ENCODE results near the gene EFS. TPM values are rescaled to one million over a fixed set of nuclear protein-coding genes. Genes with fewer than 3 reads are reported as not detected.

The EFS gene
- total RNA-seq, 2 donors from 2014 or later, result 69.9 to 96.4 TPM

DNA sequence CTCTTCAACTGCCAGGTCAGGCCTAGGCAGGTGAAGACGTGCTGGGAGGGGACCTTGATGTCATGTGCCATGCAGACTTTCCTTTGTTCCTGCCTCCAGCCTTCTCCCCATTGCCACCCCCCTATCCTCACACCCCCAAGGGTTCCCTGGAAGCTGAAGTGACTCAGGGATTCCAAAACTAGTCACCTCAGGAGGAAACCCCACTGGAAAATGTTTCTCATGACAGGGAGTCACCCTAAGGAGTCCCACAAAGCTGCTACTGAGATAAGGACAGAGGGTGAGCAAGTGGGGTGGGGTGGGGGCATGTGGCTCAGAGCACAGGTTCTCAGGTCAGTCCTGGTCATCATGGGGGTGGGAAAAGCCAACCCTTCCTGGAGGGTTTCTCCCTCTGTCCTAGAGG lies 5.2 kb upstream of the EFS start:
- Mint-ChIP-seq H3K4me3 (no peak overlapping the region), H3K9me3 (no peaks in the 10 kb centered on the region), H3K36me3 (ENCODE audit: low read depth) (no peaks in the 10 kb centered on the region), H3K4me1 (peaks cover 13% of the 10 kb centered on the region), H3K27ac (no peak overlapping the region), H3K27me3 (ENCODE audit: insufficient read depth) (peaks cover 44% of the 10 kb centered on the region)
- Histone ChIP-seq H3K27me3 (ENCODE audit: control insufficient read depth, insufficient read depth, low read length, poor library complexity, severe bottlenecking) (peaks cover 8% of the 10 kb centered on the region), H3K27ac (ENCODE audit: low read depth, low read length) (no peak overlapping the region), H3K9me3 (ENCODE audit: control insufficient read depth, low read length) (no peaks in the 10 kb centered on the region), H3K9ac (ENCODE audit: extremely low read depth, low read length, poor library complexity, severe bottlenecking) (no peak overlapping the region), H3K4me3 (ENCODE audit: low read length) (no peak overlapping the region), H3K36me3 (ENCODE audit: control insufficient read depth, insufficient read depth, low read length) (no peaks in the 10 kb centered on the region), H3K4me1 (ENCODE audit: control insufficient read depth, insufficient read depth, low read length) (no peaks in the 10 kb centered on the region)
- 67 to 74% methylated on average over 1 of the region's 1 CpG for WGBS, 2 experiments (ENCODE audit: insufficient coverage in 1 of 2, insufficient read length in 1 of 2)
- TF ChIP-seq, protein P1, sequence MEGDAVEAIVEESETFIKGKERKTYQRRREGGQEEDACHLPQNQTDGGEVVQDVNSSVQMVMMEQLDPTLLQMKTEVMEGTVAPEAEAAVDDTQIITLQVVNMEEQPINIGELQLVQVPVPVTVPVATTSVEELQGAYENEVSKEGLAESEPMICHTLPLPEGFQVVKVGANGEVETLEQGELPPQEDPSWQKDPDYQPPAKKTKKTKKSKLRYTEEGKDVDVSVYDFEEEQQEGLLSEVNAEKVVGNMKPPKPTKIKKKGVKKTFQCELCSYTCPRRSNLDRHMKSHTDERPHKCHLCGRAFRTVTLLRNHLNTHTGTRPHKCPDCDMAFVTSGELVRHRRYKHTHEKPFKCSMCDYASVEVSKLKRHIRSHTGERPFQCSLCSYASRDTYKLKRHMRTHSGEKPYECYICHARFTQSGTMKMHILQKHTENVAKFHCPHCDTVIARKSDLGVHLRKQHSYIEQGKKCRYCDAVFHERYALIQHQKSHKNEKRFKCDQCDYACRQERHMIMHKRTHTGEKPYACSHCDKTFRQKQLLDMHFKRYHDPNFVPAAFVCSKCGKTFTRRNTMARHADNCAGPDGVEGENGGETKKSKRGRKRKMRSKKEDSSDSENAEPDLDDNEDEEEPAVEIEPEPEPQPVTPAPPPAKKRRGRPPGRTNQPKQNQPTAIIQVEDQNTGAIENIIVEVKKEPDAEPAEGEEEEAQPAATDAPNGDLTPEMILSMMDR (conservative IDR thresholded peaks at IDR 0.05), result no peak
- DNase-seq, result no peak

DNA sequence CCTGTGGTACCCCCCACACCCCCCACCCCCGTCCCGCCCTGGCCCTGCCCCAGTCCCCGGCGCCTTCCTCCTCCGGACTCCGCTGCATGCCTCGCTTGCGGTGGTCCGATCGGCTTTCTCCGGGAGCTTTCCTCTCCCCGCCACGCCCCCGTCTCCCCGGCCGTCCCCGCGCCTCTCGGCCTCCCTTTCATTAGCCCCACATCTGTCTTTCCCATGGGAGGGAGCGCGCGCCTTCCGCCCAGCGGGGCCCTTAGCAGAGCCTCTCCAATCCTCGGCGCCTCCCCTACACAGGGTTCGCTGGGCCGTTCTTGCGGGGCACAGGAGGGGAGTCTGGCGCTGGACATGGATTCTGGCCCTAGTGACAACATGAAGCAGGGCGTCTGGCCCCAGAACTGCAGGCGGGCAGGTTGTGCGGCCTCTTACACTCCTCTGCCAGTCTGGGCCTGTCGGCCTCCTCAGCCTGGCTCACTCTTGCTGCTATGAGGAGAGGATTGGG lies 1.5 kb upstream of the EFS start:
- Mint-ChIP-seq H3K9me3 (no peaks in the 10 kb centered on the region), H3K4me3 (peak overlapping the region; percentile 90), H3K36me3 (ENCODE audit: low read depth) (peaks cover 19% of the 10 kb centered on the region), H3K27me3 (ENCODE audit: insufficient read depth) (peaks cover 31% of the 10 kb centered on the region), H3K4me1 (peaks cover 28% of the 10 kb centered on the region), H3K27ac (peak overlapping the region; percentile 83)
- no peak overlapping the region for H3K9ac ChIP-seq (ENCODE audit: extremely low read depth, low read length, poor library complexity, severe bottlenecking)
- TF ChIP-seq, protein P1 (conservative IDR thresholded peaks at IDR 0.05), result no peak
- no peaks in the 10 kb centered on the region for H3K9me3 ChIP-seq (ENCODE audit: control insufficient read depth, low read length)
- peak overlapping the region; percentile 97 for H3K27ac ChIP-seq (ENCODE audit: low read depth, low read length)
- H3K36me3 ChIP-seq (ENCODE audit: control insufficient read depth, insufficient read depth, low read length), result peaks cover 19% of the 10 kb centered on the region
- peak; percentile 97 for DNase-seq
- no peaks in the 10 kb centered on the region for H3K4me1 ChIP-seq (ENCODE audit: control insufficient read depth, insufficient read depth, low read length)
- WGBS, 2 experiments (ENCODE audit: insufficient coverage in 1 of 2, insufficient read length in 1 of 2), result 3 to 4% methylated on average over 18 to 32 of the region's 34 CpGs
- H3K27me3 ChIP-seq (ENCODE audit: control insufficient read depth, insufficient read depth, low read length, poor library complexity, severe bottlenecking), result peaks cover 8% of the 10 kb centered on the region
- peak overlapping the region; percentile 59 for H3K4me3 ChIP-seq (ENCODE audit: low read length)

DNA sequence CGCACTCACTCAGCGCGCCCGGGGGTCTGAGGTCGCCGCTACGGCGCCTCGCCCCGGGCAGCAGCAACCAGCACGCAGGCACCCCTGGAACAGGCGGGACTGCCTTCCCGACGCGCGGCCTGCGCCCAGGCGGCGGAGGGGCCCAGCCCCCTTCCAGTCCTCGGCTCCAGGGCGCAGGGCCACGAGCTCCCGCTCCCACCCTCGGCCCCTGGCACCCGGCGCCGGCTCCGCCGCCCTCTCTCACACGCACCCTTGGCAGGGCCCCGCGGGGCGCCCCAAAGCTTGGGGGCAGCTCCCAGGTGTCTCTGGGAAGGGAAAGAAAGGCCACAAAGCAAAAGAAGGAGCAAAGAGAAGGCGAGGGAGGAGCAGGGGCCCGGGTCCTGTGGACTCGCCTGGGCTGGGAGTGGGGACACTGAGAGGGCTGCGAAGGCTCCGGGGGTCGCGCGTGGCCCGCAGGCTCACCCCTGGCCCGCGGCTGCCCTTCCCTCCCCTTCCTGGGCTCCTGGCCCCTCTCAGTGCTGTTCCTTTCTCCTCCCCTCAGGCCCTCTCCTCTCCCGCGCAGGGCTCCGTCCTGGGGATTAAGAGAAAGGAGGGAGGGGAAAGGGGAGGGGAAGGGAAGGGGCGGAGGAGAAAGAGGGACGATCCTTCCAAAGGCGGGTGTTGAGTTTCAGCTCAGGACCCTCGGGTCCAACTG lies 907 bp upstream of the EFS start:
- WGBS, 2 experiments (ENCODE audit: insufficient coverage in 1 of 2, insufficient read length in 1 of 2), result 0% methylated on average over 4 to 46 of the region's 51 CpGs
- Mint-ChIP-seq H3K4me3 (peak overlapping the region; percentile 90), H3K36me3 (ENCODE audit: low read depth) (peaks cover 21% of the 10 kb centered on the region)

More for the DNA sequence above, 907 bp upstream of the EFS start:
- peak overlapping the region; percentile 73 for H3K9ac ChIP-seq (ENCODE audit: extremely low read depth, low read length, poor library complexity, severe bottlenecking)
- peaks cover 8% of the 10 kb centered on the region for H3K27me3 ChIP-seq (ENCODE audit: control insufficient read depth, insufficient read depth, low read length, poor library complexity, severe bottlenecking)
- H3K9me3 ChIP-seq (ENCODE audit: control insufficient read depth, low read length), result no peaks in the 10 kb centered on the region
- H3K36me3 ChIP-seq (ENCODE audit: control insufficient read depth, insufficient read depth, low read length), result peaks cover 22% of the 10 kb centered on the region
- Mint-ChIP-seq H3K4me1 (peaks cover 33% of the 10 kb centered on the region), H3K27ac (no peak overlapping the region), H3K9me3 (no peaks in the 10 kb centered on the region), H3K27me3 (ENCODE audit: insufficient read depth) (peaks cover 28% of the 10 kb centered on the region)
- DNase-seq, result no peak
- peak overlapping the region; percentile 84 for H3K4me3 ChIP-seq (ENCODE audit: low read length)
- H3K27ac ChIP-seq (ENCODE audit: low read depth, low read length), result peak overlapping the region; percentile 97
- TF ChIP-seq, protein P1 (conservative IDR thresholded peaks at IDR 0.05), result no peak
- H3K4me1 ChIP-seq (ENCODE audit: control insufficient read depth, insufficient read depth, low read length), result no peaks in the 10 kb centered on the region
